ENCODE results near the gene TRIM56. TPM values are rescaled to one million over a fixed set of nuclear protein-coding genes. Genes with fewer than 3 reads are reported as not detected.

The TRIM56 gene
- total and polyA plus RNA-seq, 9 of the 15 experiments (the other 6 are each of a cell fraction or from before 2014, with no cell fraction given) = 2.0 to 29.7 (median 11.6) TPM

GRCh38 chr7:101077303-101078086 is 7.8 kb upstream of the TRIM56 start (continued):
- TF ChIP-seq DEAF1 (CRISPR knock-in tag; IDR thresholded peaks at IDR 0.05) = peak; percentile 63
- no peak for TF ChIP-seq TFAM (CRISPR knock-in tag; conservative IDR thresholded peaks at IDR 0.05)
- TF ChIP-seq FOXJ3 (CRISPR knock-in tag; IDR thresholded peaks at IDR 0.05) = no peak
- TF ChIP-seq PCBP1 (IDR thresholded peaks at IDR 0.05; ENCODE audit: low read depth, low read length, poor library complexity, severe bottlenecking) = no peak
- 0 out of 2 replicates have a peak, but pooled peaks have one; percentile 17 for TF ChIP-seq SMARCA5 (IDR thresholded peaks at IDR 0.05)
- TF ChIP-seq FIP1L1 (IDR thresholded peaks at IDR 0.05; ENCODE audit: low read depth, low read length, poor library complexity, severe bottlenecking) = no peak
- TF ChIP-seq TEAD4 (IDR thresholded peaks at IDR 0.05; ENCODE audit: low read length) = peak; percentile 57; the same call in 1 of the 2 replicates
- no peak for TF ChIP-seq TEAD4 (CRISPR knock-in tag; IDR thresholded peaks at IDR 0.05; ENCODE audit: borderline replicate concordance)
- peak; percentile 43; the same call in 1 of the 2 replicates for TF ChIP-seq MYC (IDR thresholded peaks at IDR 0.05; ENCODE audit: low read depth, low read length)
- no peak for TF ChIP-seq MYC (CRISPR knock-in tag; IDR thresholded peaks at IDR 0.05; ENCODE audit: borderline replicate concordance, low read depth)
- TF ChIP-seq HMG20A (CRISPR knock-in tag; conservative IDR thresholded peaks at IDR 0.05) = no peak
- TF ChIP-seq LCOR (CRISPR knock-in tag; IDR thresholded peaks at IDR 0.05) = peak; percentile 74; the same call in 1 of the 2 replicates
- TF ChIP-seq RBM14 (IDR thresholded peaks at IDR 0.05; ENCODE audit: borderline replicate concordance, insufficient read depth, low read depth, low read length) = no peak
- no peak for TF ChIP-seq CHD1 (IDR thresholded peaks at IDR 0.05; ENCODE audit: low read length)
- 0 out of 4 replicates have a peak, but pooled peaks of 1 of the 2 experiments have one; percentile 30 for TF ChIP-seq TEAD1 (CRISPR knock-in tag; IDR thresholded peaks at IDR 0.05)
- TF ChIP-seq PTRF (tag; IDR thresholded peaks at IDR 0.05) = no peak
- TF ChIP-seq ZBTB33 (CRISPR knock-in tag; IDR thresholded peaks at IDR 0.05) = no peak
- no peak for TF ChIP-seq MAZ (CRISPR knock-in tag; conservative IDR thresholded peaks at IDR 0.05 in 1 of 2, IDR thresholded peaks at IDR 0.05 in 1 of 2)
- TF ChIP-seq SOX6 (IDR thresholded peaks at IDR 0.05) = 0 out of 2 replicates have a peak, but pooled peaks have one; percentile 30
- TF ChIP-seq CC2D1A (IDR thresholded peaks at IDR 0.05) = peak; percentile 73; the same call in 1 of the 2 replicates
- TF ChIP-seq TFAP4 (CRISPR knock-in tag; IDR thresholded peaks at IDR 0.05; ENCODE audit: borderline replicate concordance) = peak; percentile 63; the same call in 1 of the 2 replicates
- TF ChIP-seq ZBTB9 (CRISPR knock-in tag; IDR thresholded peaks at IDR 0.05) = no peak

Data from K562 (cell line).